Karpas-422 (cell line): ENCODE results near the gene ZFAND2A. TPM values are rescaled to one million over a fixed set of nuclear protein-coding genes. Genes with fewer than 3 reads are reported as not detected.
"Not testable (repeated sequence)": the region's sequence is repeated elsewhere in the genome, so short reads cannot be mapped to it uniquely, and the experiment has no call there.

Source experiments
- DNase-seq: peaks from one replicate; pipeline ENCODE4 v3.0.0-alpha.2; 2015
- H2AFZ ChIP-seq: fragments of 200-600 bp; sonication (generic); 2 replicates; pipeline ENCODE4 v1.6.1; 2014; ENCODE audit warnings: antibody characterized with exemption, low read length, mixed read lengths
- H3K27ac ChIP-seq: fragments of 200-600 bp; sonication (generic); 2 replicates; pipeline ENCODE4 v1.5.1; 2014; ENCODE audit warnings: mild to moderate bottlenecking, low read length, moderate library complexity
- H3K27me3 ChIP-seq: fragments of 200-600 bp; sonication (generic); 2 replicates; pipeline ENCODE4 v1.6.1; 2014; ENCODE audit warnings: low read length, mixed read lengths
- H3K36me3 ChIP-seq: fragments of 200-600 bp; sonication (generic); 2 replicates; pipeline ENCODE4 v1.6.1; 2014; ENCODE audit warnings: low read length, mixed read lengths; ENCODE audit not compliant: insufficient read depth
- H3K4me1 ChIP-seq: fragments of 200-600 bp; sonication (generic); 2 replicates; pipeline ENCODE4 v1.6.1; 2014; ENCODE audit warnings: mild to moderate bottlenecking, low read length, mixed read lengths
- H3K4me2 ChIP-seq: fragments of 200-600 bp; sonication (generic); 2 replicates; pipeline ENCODE4 v1.6.1; 2014; ENCODE audit warnings: low read length, low read depth, mild to moderate bottlenecking; ENCODE audit not compliant: poor library complexity, severe bottlenecking
- H3K4me3 ChIP-seq: fragments of 200-600 bp; sonication (generic); 2 replicates; pipeline ENCODE4 v1.5.1; 2014; ENCODE audit warnings: mild to moderate bottlenecking, antibody characterized with exemption, low read length, mixed read lengths
- H3K79me2 ChIP-seq: fragments of 200-600 bp; sonication (generic); 2 replicates; pipeline ENCODE4 v1.6.1; 2014; ENCODE audit warnings: mild to moderate bottlenecking, low read length, mixed read lengths
- H3K9ac ChIP-seq: fragments of 200-600 bp; sonication (generic); 2 replicates; pipeline ENCODE4 v1.6.0; 2014; ENCODE audit warnings: low read length
- H3K9me2 ChIP-seq: fragments of 200-600 bp; sonication (generic), shearing (Covaris generic); replicated peaks from 2 replicates; pipeline ENCODE4 v1.6.0; 2014; ENCODE audit warnings: mild to moderate bottlenecking, low read length, moderate library complexity; ENCODE audit not compliant: insufficient read depth
- H3K9me3 ChIP-seq: fragments of 300-700, 200-600 bp; sonication (generic); 2 replicates; pipeline ENCODE4 v1.6.1; 2014; ENCODE audit warnings: low read length, mixed read lengths
- H4K20me1 ChIP-seq: fragments of 200-600 bp; sonication (generic); 2 replicates; pipeline ENCODE4 v1.6.1; 2014; ENCODE audit warnings: mild to moderate bottlenecking, antibody characterized with exemption, low read length, low read depth; ENCODE audit not compliant: insufficient read depth
- total RNA-seq: library from RNA; depleted of rRNA; stranded (reverse); fragments of >200 nt; shearing (Covaris generic); gene quantifications from 2 replicates; pipeline ENCODE4 v1.2.3, GENCODE V29; 2014; ENCODE audit warnings: low replicate concordance; rRNA removed

Gene ZFAND2A, protein sequence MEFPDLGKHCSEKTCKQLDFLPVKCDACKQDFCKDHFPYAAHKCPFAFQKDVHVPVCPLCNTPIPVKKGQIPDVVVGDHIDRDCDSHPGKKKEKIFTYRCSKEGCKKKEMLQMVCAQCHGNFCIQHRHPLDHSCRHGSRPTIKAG
- total RNA-seq: 5.2 and 11.5 TPM in 2 replicates

DNA sequence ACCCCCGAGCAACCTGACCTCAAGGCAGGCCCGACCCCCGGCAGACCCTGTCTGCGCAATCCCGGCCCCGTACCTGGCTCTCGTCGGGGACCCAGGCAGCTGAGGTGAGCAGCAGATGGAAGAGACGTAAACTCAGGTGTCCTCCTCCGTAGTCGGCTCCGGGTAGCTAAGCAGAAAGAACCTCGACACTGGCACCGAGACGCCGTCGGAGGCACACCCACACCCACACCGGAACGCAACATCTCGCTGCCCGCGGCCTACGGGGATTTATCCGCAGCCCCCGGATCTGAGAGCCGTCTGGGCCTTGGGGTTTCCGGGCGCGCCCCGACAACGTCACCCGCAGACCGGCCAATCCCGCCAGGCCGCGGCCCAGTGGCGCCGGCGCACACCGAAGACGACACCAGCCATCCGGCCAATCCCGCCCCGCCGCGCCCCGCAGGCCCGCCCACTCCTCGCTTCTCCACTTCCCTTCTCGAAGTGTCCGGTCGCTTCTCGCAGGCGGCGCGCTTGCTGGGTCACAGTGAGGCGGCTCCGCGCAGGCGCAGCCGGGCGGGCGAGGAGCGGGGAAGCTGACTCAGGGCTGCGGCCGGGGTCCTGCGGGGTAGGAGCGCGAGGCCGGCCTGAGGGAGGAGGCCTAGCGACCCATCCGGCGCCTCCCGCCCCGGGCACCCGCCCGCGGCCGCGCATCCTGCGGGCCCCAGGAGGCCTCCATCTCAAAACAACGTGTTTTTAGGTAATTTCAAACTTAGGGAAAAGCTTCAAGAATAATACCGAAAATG is at the start of gene ZFAND2A:
Gene ZFAND2A (minus strand): TSS at position 306 of the 779 bp plus-strand sequence. CDS start 1,984 bp downstream, outside the sequence.
- Histone ChIP-seq H3K36me3 (peaks cover 4% of the 10 kb centered on the region), H3K79me2 (peaks cover 44% of the 10 kb centered on the region), H3K9me2 (no peaks in the 10 kb centered on the region), H3K4me1 (peaks cover 24% of the 10 kb centered on the region), H4K20me1 (peaks cover 7% of the 10 kb centered on the region; the same call in 1 of the 2 replicates), H3K27me3 (no peaks in the 10 kb centered on the region), H2AFZ (0 out of 2 replicates have a peak within 1 kb of the TSS, but pooled peaks have one; percentile 38), H3K27ac (peak within 1 kb of the TSS; percentile 74), H3K4me2 (peak within 1 kb of the TSS; percentile 77), H3K9me3 (no peaks in the 10 kb centered on the region), H3K4me3 (peak within 1 kb of the TSS; percentile 96), H3K9ac (peak within 1 kb of the TSS; percentile 99)
- peak; percentile 98 for DNase-seq

DNA sequence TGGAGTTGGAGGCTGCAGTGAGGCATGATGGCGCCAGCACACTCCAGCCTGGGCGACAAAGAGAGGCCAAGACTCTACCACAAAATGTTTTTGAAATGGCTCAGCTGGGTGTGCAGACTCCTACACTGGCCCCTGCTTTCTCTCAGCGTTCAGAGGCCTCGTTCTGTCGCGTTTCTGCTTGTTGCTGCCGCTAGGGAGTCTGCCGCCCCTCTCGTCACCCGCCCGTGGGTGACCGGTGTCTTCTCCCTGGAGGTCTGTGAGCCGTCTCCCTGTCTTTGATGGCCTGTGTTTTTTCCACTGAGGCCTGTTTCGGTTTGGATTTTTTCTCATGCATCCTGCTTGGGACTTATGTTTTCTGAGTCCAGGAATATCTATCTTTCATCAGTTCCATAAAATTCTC is 49.1 kb upstream of the ZFAND2A start:
- no peaks in the 10 kb centered on the region for H3K4me1 ChIP-seq
- H3K9ac ChIP-seq: no peak overlapping the region
- H3K4me3 ChIP-seq: no peak overlapping the region
- no peak for DNase-seq
- no peaks in the 10 kb centered on the region for H3K27me3 ChIP-seq
- H3K79me2 ChIP-seq: no peaks in the 10 kb centered on the region
- no peaks in the 10 kb centered on the region for H4K20me1 ChIP-seq
- H3K4me2 ChIP-seq: no peak overlapping the region
- H2AFZ ChIP-seq: no peak overlapping the region
- H3K9me2 ChIP-seq: no peaks in the 10 kb centered on the region
- no peak overlapping the region for H3K27ac ChIP-seq
- H3K9me3 ChIP-seq: no peaks in the 10 kb centered on the region
- no peaks in the 10 kb centered on the region for H3K36me3 ChIP-seq

DNA sequence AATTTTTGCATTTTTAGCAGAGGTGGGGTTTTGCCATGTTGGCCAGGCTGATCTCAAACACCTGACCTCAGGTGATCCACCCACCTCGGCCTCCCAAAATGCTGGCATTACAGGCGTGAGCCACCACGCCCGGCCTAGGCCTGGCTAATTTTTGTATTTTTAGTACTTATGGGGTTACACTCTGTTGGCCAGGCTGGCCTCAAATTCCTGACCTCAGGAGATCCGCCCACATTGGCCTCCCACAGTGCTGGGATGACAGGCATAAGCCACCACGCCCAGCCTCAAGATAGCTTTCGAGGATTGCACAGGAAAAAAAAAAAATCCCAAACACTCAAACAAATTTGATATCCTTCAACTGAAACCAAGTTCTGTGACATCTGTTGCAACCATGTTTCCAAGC is 45.7 kb upstream of the ZFAND2A start:
- H3K9me2 ChIP-seq, H3K79me2 ChIP-seq, H4K20me1 ChIP-seq, DNase-seq, H3K4me2 ChIP-seq, H3K36me3 ChIP-seq, H3K4me1 ChIP-seq, H2AFZ ChIP-seq, H3K9ac ChIP-seq, H3K9me3 ChIP-seq, H3K27me3 ChIP-seq, H3K27ac ChIP-seq, H3K4me3 ChIP-seq: not testable (repeated sequence)

DNA sequence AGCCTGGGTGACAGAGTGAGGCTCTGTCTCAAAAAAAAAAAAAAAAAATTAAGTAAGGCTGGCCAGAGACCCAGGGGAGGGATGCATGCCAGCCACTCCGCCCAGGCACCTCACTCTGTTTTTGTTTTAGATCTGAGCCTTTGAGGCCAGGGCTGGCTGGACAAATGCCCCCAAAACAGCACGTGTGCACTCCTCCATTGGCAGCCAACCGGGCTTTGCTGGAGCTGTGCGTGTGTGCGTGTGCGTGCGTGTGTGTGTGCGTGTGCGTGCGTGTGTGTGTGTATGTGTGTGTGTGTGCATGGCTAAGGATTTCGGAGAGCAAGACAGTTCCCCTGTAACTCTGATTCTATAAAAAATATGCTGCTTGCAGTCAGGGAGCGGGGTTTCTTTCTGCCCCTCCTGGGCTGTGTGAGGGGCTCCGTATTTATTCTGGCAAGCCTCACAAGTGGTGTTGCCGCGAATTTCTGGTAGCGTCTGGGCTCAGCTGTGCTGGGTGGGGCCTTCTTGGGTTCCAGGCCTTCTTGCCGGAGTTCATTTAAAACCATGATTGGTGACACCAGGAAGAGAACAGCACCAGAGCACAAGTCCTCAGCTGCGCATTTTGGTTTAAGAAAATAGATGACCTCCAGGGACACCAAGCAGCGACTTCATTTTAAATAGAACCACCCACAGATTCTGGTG is 44.6 kb upstream of the ZFAND2A start:
- H3K4me1 ChIP-seq: no peaks in the 10 kb centered on the region
- H3K27ac ChIP-seq: no peak overlapping the region
- no peaks in the 10 kb centered on the region for H3K79me2 ChIP-seq
- H3K4me3 ChIP-seq: no peak overlapping the region
- no peak overlapping the region for H3K4me2 ChIP-seq
- H3K9me3 ChIP-seq: no peaks in the 10 kb centered on the region
- no peak overlapping the region for H3K9ac ChIP-seq
- H3K36me3 ChIP-seq: no peaks in the 10 kb centered on the region
- DNase-seq: no peak
- no peak overlapping the region for H2AFZ ChIP-seq
- no peaks in the 10 kb centered on the region for H3K27me3 ChIP-seq
- H4K20me1 ChIP-seq: no peaks in the 10 kb centered on the region
- no peaks in the 10 kb centered on the region for H3K9me2 ChIP-seq

DNA sequence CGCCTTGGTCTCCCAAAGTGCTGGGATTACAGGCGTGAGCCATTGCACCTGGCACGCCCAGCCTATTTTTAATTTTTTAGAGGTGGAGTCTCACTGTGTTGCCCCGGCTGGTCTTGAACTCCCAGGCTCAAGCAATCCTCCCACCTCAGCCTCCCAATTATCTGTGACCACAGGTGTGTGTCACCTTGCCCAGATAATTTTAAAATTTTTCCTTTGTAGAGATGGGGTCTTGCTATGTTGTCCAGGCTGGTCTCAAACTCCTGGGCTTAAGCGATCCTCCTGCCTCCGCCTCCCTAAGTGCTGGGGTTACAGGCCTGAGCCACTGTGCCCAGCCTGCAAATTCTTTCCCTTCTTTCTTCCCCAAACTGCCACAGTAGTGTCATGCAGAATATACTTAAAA is 42.9 kb upstream of the ZFAND2A start:
- H3K4me3 ChIP-seq, H3K36me3 ChIP-seq, H3K27ac ChIP-seq, H3K9me3 ChIP-seq, H2AFZ ChIP-seq, H3K9ac ChIP-seq, H3K9me2 ChIP-seq, H3K79me2 ChIP-seq, H4K20me1 ChIP-seq, H3K27me3 ChIP-seq, H3K4me2 ChIP-seq, H3K4me1 ChIP-seq, DNase-seq: not testable (repeated sequence)

DNA sequence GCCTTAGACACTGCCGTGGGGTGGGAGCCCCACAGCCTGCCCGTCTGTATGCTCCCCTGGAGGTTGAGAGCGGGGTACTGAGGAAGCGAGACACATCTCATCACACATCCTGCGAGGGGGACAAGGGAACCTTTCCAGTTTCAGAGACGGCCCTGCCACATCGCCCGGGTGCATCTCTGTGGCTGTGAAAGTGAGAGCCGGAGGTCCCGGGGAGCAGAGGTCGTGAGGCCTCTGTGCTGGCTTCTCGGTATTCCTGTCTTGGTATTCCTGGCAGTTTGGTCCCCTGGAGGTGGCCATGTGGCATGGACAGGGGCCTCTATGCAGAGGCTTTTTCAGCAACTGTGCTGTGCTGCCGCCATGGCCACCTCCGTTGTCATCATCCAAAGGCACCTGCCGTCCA is 41.9 kb upstream of the ZFAND2A start:
- no peak overlapping the region for H3K4me3 ChIP-seq
- no peak overlapping the region for H3K9ac ChIP-seq
- H2AFZ ChIP-seq: no peak overlapping the region
- DNase-seq: no peak
- no peak overlapping the region for H3K4me2 ChIP-seq
- no peak overlapping the region for H3K27ac ChIP-seq
- H3K9me3 ChIP-seq: no peaks in the 10 kb centered on the region
- no peaks in the 10 kb centered on the region for H3K9me2 ChIP-seq
- no peaks in the 10 kb centered on the region for H3K79me2 ChIP-seq
- no peaks in the 10 kb centered on the region for H3K36me3 ChIP-seq
- no peaks in the 10 kb centered on the region for H3K27me3 ChIP-seq
- H4K20me1 ChIP-seq: no peaks in the 10 kb centered on the region
- no peaks in the 10 kb centered on the region for H3K4me1 ChIP-seq

DNA sequence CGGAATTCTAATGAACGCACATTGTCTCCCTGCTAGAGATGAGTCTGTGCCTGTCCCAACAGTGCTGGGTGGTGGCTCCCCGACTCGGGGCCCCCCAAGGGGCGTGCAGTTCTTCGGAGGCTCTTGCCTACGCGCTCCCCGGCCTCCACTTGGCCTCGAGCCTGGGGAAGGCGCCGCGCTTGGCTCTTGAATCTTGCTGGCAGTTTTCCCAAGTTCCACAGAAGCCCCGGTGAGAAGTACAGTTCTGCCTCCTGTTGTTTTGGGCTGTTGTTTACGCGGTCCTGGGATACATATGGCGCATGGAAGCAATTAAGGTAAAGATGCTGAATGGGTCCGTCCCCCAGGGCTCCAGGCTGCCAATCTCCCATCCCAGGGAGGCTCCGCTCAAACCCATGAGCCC is 40.0 kb upstream of the ZFAND2A start:
- Histone ChIP-seq H3K79me2 (no peaks in the 10 kb centered on the region), H3K36me3 (no peaks in the 10 kb centered on the region), H3K9me2 (no peaks in the 10 kb centered on the region), H2AFZ (no peak overlapping the region), H3K27me3 (no peaks in the 10 kb centered on the region), H3K4me2 (no peak overlapping the region), H3K4me1 (no peaks in the 10 kb centered on the region), H4K20me1 (no peaks in the 10 kb centered on the region), H3K27ac (no peak overlapping the region), H3K4me3 (no peak overlapping the region), H3K9me3 (no peaks in the 10 kb centered on the region), H3K9ac (no peak overlapping the region)
- no peak for DNase-seq

DNA sequence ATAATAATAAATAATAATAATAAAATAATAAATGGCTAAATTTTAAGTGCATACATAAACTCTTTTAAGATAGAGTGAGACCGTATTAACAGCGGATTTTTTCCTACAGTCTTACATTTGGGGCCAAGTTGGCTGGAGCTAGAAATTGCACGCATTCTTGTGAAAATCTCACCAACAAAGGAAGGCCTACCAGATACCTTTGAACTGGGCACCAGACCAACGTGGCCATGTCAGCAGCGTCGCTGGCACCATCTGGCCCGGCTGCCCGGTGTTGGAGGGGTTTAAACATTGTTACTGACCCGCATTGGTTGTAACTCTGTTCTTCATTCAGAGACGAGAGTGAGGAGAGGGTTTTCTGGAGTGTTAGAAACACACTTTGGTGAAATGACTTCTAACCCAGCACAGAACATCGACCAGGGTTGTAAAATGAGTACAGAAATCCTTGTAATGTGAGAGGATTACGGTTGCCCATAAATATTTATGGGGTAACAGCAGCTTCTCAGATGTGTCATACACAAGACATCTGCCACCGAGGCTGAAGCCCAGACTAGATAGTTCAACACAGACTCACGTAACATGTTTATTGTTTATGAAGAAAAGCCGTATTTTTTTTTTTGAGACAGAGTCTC is 38.1 kb upstream of the ZFAND2A start:
- Histone ChIP-seq H3K27ac (no peak overlapping the region), H3K9me3 (no peaks in the 10 kb centered on the region), H3K4me2 (no peak overlapping the region), H3K36me3 (no peaks in the 10 kb centered on the region), H4K20me1 (no peaks in the 10 kb centered on the region), H2AFZ (no peak overlapping the region), H3K9ac (no peak overlapping the region), H3K27me3 (no peaks in the 10 kb centered on the region), H3K4me1 (no peaks in the 10 kb centered on the region), H3K4me3 (no peak overlapping the region), H3K9me2 (no peaks in the 10 kb centered on the region), H3K79me2 (no peaks in the 10 kb centered on the region)
- DNase-seq: no peak
